HT1080 (cell line): Measurements from ENCODE around the gene MAOA. TPM values are rescaled to one million over a fixed set of nuclear protein-coding genes. Genes with fewer than 3 reads are reported as not detected.

Source experiments
- DNase-seq: peaks from one replicate; pipeline ENCODE4 v3.0.0-alpha.2; 2015; ENCODE audit warnings: low read depth
- total RNA-seq: library from RNA; depleted of rRNA; stranded (reverse); fragments of >200 nt; shearing (Covaris generic); gene quantifications from 2 replicates; pipeline ENCODE4 v1.2.3, GENCODE V29; 2014; rRNA removed

MAOA gene
- total RNA-seq, 1 experiment from 2014 or later = 14.5 TPM

GRCh38 chrX:43750248-43750676 is 94.2 kb downstream of the MAOA start:
- peak; percentile 32 for DNase-seq

- DNase-seq = peak; percentile 24
Observed at GRCh38 chrX:43753637-43754036, 97.5 kb downstream of the MAOA start.

GRCh38 chrX:43756076-43756475 is 100.0 kb downstream of the MAOA start:
- DNase-seq = no peak

GRCh38 chrX:43758044-43758443 is 101.9 kb downstream of the MAOA start:
- no peak for DNase-seq

- DNase-seq = no peak
Observed at GRCh38 chrX:43785930-43786591, 130.0 kb downstream of the MAOA start.

Other genes starting within 250 kb of the MAOA start
- gene MAOB, start 226.2 kb downstream of the MAOA start, total RNA-seq = not detected in 2 replicates